ENCODE data around the gene KANSL1. TPM values are rescaled to one million over a fixed set of nuclear protein-coding genes. Genes with fewer than 3 reads are reported as not detected.

Gene KANSL1
- total RNA-seq, 2 donors from 2014 or later: 60.0 to 72.3 TPM

DNA sequence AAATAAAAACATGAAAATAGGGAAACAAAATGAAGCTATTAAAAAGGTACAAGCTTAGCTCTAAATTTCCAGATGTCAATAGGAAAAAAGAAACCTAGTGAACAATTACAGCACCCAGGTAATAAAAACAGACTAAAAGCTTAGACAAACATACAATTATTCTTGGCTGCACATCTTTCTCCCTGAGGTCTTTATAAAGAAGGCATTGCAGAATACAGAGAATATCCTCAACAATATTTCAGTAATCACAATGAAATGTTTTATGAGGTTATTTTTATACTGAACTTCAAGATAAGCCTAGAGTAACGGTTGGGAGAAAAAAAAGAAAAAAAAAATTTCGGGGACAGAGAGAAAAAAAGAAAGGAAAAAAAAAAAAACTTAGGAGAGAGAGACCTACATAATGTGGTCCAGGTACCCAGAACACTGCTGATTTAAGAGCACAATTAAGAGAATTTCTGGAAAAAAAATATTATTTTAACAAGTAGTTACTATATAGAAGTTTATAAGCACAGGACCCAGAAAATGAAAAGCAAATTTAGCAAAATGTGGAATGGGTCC is 26.5 kb downstream of the KANSL1 start:
- Histone ChIP-seq H3K4me3 (no peak overlapping the region), H3K9ac (ENCODE audit: low read depth in 2 of 2, low read length in 2 of 2) (no peak overlapping the region), H3K27me3 (no peaks in the 10 kb centered on the region), H3K9me3 (no peaks in the 10 kb centered on the region), H3K27ac (no peak overlapping the region), H3K4me1 (peaks cover 20% of the 10 kb centered on the region), H3K36me3 (peaks cover 11% of the 10 kb centered on the region)
- DNase-seq: no peak
- intact Hi-C loops (cut with DNase I): no loop called here
- TF ChIP-seq, protein P1, sequence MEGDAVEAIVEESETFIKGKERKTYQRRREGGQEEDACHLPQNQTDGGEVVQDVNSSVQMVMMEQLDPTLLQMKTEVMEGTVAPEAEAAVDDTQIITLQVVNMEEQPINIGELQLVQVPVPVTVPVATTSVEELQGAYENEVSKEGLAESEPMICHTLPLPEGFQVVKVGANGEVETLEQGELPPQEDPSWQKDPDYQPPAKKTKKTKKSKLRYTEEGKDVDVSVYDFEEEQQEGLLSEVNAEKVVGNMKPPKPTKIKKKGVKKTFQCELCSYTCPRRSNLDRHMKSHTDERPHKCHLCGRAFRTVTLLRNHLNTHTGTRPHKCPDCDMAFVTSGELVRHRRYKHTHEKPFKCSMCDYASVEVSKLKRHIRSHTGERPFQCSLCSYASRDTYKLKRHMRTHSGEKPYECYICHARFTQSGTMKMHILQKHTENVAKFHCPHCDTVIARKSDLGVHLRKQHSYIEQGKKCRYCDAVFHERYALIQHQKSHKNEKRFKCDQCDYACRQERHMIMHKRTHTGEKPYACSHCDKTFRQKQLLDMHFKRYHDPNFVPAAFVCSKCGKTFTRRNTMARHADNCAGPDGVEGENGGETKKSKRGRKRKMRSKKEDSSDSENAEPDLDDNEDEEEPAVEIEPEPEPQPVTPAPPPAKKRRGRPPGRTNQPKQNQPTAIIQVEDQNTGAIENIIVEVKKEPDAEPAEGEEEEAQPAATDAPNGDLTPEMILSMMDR (IDR thresholded peaks at IDR 0.05): no peak

DNA sequence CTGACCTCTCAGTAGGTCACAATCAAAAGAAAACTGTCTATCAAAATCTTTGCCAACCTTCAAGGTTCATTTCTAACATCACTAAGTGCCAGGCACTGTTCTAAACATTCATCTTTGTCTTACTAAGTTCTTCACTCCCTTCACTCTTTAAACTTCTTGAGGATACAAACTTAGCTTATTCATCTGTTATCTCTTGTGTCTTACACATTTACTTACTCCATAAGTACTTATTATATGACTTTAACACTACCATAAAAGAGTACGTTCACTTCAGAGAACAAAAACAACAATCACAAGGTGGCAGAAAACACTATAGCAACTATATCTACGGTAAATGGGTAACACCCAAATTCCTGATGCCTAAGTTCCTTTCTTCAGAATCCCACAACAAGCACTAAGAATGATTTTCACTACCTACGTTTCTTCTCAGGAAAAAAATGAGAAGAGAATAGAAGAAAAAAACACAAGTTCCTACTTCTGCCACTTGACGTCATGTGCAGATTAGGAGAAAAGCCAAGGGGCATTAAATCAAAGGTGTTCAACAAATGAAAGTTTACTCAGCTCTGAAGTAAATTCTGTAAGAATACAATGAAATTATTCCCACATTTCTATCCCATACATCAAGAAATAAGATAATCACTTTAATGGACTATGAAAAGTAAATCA is 29.2 kb downstream of the KANSL1 start:
- TF ChIP-seq, protein P1 (IDR thresholded peaks at IDR 0.05): no peak
- no peak for DNase-seq
- intact Hi-C loops (cut with DNase I): no loop called here
- Histone ChIP-seq H3K36me3 (no peaks in the 10 kb centered on the region), H3K4me3 (no peak overlapping the region), H3K4me1 (peaks cover 20% of the 10 kb centered on the region), H3K27ac (no peak overlapping the region), H3K9ac (ENCODE audit: low read depth in 2 of 2, low read length in 2 of 2) (no peak overlapping the region), H3K27me3 (no peaks in the 10 kb centered on the region), H3K9me3 (no peaks in the 10 kb centered on the region)

DNA sequence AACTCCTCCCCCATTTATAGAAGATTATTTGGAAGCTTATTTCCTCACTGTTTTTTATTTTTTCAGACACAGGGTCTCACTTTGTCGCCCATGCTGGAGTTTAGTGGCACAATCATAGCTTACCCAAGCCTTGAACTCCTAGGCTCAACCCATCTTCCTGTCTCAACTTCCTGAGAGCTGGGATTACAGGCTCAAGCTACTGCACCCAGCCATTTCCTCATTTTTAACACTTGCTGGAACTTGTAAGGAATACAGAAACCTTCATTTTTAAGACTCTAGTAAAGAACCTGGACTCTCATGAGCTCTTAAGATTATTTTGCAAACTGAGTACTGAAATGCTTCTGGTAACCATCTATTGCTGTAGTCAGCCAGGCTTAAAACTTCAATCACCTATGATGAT is 29.9 kb downstream of the KANSL1 start:
- Histone ChIP-seq H3K27ac (no peak overlapping the region), H3K9me3 (no peaks in the 10 kb centered on the region), H3K4me1 (peaks cover 20% of the 10 kb centered on the region), H3K4me3 (no peak overlapping the region), H3K9ac (ENCODE audit: low read depth in 2 of 2, low read length in 2 of 2) (no peak overlapping the region), H3K36me3 (no peaks in the 10 kb centered on the region), H3K27me3 (no peaks in the 10 kb centered on the region)
- TF ChIP-seq, protein P1 (IDR thresholded peaks at IDR 0.05): no peak
- DNase-seq: no peak
- intact Hi-C loops (cut with DNase I): no loop called here

DNA sequence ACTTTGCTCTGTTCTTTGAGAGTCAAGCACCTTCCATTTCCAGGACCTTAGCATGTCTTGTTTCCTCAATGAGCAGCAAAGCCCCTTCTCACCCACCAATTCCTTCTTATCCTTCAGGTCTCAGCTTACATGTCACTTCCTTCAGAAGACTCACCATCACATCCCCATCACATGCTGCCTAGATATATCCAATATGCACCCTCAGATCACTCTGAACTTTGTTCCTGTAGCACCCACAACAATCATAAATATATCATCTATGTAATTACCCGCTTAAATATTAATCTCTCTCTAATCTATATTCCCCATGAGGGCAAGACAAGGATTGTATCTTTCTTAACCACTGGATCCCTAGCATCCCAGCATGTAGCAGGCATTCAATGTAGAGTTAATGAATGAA is 30.4 kb downstream of the KANSL1 start:
- DNase-seq: no peak
- Histone ChIP-seq H3K36me3 (no peaks in the 10 kb centered on the region), H3K4me3 (no peak overlapping the region), H3K4me1 (peaks cover 20% of the 10 kb centered on the region), H3K9ac (ENCODE audit: low read depth in 2 of 2, low read length in 2 of 2) (no peak overlapping the region), H3K9me3 (no peaks in the 10 kb centered on the region), H3K27me3 (no peaks in the 10 kb centered on the region), H3K27ac (no peak overlapping the region)
- intact Hi-C loops (cut with DNase I): no loop called here
- TF ChIP-seq, protein P1 (IDR thresholded peaks at IDR 0.05): no peak

DNA sequence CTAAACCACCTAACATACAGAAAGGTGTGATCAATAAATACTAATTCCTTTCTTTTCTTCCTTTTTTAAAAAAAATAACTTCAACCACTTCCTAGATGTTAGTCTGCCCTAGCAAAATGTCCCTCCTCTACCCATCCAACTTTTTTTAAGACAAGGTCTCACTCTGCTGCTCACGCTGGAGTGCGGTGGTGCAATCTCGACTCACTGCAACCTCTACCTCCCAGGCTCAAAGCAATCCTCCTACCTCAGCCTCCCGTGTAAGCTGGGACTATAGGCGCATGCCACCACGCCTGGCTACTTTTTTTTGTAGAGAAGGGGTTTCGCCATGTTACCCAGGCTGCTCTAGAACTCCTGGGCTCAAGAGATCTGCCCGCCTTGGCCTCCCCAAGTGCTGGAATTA is 33.1 kb downstream of the KANSL1 start:
- no peaks in the 10 kb centered on the region for H3K36me3 ChIP-seq
- H3K4me3 ChIP-seq: no peak overlapping the region
- intact Hi-C loops (cut with DNase I): no loop called here
- H3K27ac ChIP-seq: no peak overlapping the region
- TF ChIP-seq, protein P1 (IDR thresholded peaks at IDR 0.05): no peak
- H3K4me1 ChIP-seq: peaks cover 27% of the 10 kb centered on the region
- no peak overlapping the region for H3K9ac ChIP-seq (ENCODE audit: low read depth in 2 of 2, low read length in 2 of 2)
- no peaks in the 10 kb centered on the region for H3K27me3 ChIP-seq
- no peaks in the 10 kb centered on the region for H3K9me3 ChIP-seq
- DNase-seq: no peak
